SJSA1 (cell line): ENCODE results near the gene CYRIA. TPM values are rescaled to one million over a fixed set of nuclear protein-coding genes. Genes with fewer than 3 reads are reported as not detected.

Source experiments
- DNase-seq, 2 experiments: peaks; one replicate each; pipeline ENCODE4 v3.0.0-alpha.2; 2015 to 2020; ENCODE audit warnings: low spot score in 2 of 2, low read depth in 1 of 2
- H3K27ac ChIP-seq: fragments of 250-450 bp; sonication (Bioruptor Pico); 2 replicates; pipeline ENCODE4 v1.5.1; 2020; ENCODE audit warnings: mild to moderate bottlenecking, moderate library complexity
- H3K27me3 ChIP-seq: fragments of 250-450 bp; sonication (Bioruptor Pico); replicated peaks from 2 replicates; pipeline ENCODE4 v1.5.1; 2020; ENCODE audit warnings: mild to moderate bottlenecking, moderate library complexity
- H3K36me3 ChIP-seq: fragments of 250-450 bp; sonication (Bioruptor Pico); 2 replicates; pipeline ENCODE4 v1.5.1; 2020; ENCODE audit warnings: mild to moderate bottlenecking
- H3K4me1 ChIP-seq: fragments of 250-450 bp; sonication (Bioruptor Pico); replicated peaks from 2 replicates; pipeline ENCODE4 v1.6.1; 2021; ENCODE audit warnings: mild to moderate bottlenecking
- H3K4me3 ChIP-seq: fragments of 250-450 bp; sonication (Bioruptor Pico); 2 replicates; pipeline ENCODE4 v1.5.1; 2020; ENCODE audit warnings: mild to moderate bottlenecking
- H3K9me3 ChIP-seq: fragments of 250-450 bp; sonication (Bioruptor Pico); replicated peaks from 2 replicates; pipeline ENCODE4 v1.5.1; 2020; ENCODE audit warnings: mild to moderate bottlenecking
- total RNA-seq: library from RNA; depleted of rRNA; stranded (reverse); fragments of >200 nt; shearing (Covaris generic); gene quantifications from 2 replicates; pipeline ENCODE4 v1.2.3, GENCODE V29; 2014

CYRIA gene
- total RNA-seq, 1 experiment from 2014 or later = 1.00 TPM

DNA sequence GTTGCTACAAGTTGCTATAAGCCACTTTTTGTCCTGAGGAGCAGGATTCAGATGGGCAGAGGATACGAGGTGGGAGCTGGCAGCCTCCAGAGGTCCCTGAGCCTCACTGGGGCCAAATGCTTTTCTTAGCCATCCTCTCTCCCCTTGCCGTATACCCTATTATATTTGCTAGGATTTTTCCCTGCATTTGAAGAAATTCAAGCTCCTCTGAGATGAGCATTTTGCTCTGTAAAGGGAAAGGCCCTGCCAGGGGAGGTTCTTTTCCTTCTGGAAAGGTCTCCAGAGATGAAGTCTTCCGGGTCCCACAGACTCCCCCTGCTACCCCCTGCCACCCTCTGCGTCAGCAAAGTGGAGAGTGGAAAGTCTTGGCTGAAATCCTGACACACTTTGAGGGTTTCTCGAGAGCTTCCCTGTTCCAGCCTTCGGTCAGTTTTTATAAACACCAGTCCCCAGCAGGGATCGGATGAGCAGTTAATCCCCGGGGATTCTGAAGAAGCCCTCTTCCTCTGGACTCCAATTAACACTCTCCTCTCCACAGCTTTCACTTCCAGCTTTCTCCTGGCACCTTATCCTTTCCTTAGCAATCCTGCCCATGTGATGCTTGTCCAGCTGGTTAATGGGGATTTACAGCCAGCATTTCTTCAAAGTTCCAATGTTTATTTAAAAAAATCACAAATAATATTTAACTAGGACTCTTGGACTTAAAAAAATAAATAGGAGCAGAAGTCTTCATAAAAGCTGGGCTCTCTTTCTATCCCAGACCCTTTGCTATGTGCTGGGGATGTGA lies 13.1 kb downstream of the CYRIA start:
- Histone ChIP-seq H3K36me3 (no peaks in the 10 kb centered on the region), H3K4me3 (no peak overlapping the region), H3K9me3 (no peaks in the 10 kb centered on the region), H3K27me3 (no peaks in the 10 kb centered on the region; the same call in 1 of the 2 replicates), H3K4me1 (peaks cover 37% of the 10 kb centered on the region), H3K27ac (no peak overlapping the region)
- DNase-seq = peak in 1 of 2 experiments; percentile 24

DNA sequence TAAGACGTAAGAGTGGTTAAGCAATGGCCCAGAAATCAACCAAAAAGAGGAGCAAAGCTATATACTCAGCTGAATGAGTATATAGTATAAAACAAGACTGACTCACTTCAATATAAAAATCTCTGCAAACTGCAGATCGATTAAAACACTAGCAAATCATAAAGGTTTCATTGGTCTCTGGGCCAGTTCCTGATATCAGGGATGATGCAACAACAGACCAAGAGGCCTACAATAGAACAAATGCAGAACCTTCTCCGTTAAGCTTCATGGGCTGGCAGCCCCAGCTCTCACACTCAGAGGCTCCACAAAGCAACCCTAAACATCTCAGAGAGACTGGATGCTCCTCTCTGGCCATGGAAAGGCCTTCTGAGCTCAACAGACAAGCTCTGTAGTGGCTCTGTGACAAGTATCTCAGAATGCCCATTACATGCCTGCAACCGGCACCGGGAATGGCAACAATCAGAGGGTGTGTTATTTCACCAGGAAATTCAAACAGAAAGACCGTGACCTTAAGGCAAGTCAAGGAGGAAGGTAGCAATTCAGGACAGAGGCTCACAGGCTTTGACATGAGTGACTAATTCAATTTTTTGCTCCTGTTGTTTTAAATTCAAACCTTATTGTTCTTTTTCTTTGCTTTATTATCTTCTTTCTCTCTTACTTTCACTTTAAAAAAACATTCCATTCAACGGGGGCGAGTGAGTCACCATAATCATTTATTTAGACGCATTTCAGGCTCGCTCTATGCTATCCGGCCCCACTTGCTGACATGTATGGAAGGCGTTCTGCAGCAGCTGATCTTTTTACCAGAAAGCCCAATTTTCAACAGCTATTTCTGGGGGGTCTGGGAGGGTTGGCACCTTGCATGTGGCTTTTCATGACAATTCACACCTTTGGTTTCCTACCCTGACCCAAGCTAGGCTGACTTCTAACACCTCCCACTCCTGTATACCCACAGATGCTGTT lies 15.1 kb downstream of the CYRIA start:
- Histone ChIP-seq H3K27me3 (no peaks in the 10 kb centered on the region), H3K4me3 (peak overlapping the region; percentile 22), H3K27ac (peak overlapping the region; percentile 69), H3K36me3 (no peaks in the 10 kb centered on the region), H3K9me3 (no peaks in the 10 kb centered on the region), H3K4me1 (peaks cover 37% of the 10 kb centered on the region)
- peak; percentile 59 to 88 for DNase-seq

DNA sequence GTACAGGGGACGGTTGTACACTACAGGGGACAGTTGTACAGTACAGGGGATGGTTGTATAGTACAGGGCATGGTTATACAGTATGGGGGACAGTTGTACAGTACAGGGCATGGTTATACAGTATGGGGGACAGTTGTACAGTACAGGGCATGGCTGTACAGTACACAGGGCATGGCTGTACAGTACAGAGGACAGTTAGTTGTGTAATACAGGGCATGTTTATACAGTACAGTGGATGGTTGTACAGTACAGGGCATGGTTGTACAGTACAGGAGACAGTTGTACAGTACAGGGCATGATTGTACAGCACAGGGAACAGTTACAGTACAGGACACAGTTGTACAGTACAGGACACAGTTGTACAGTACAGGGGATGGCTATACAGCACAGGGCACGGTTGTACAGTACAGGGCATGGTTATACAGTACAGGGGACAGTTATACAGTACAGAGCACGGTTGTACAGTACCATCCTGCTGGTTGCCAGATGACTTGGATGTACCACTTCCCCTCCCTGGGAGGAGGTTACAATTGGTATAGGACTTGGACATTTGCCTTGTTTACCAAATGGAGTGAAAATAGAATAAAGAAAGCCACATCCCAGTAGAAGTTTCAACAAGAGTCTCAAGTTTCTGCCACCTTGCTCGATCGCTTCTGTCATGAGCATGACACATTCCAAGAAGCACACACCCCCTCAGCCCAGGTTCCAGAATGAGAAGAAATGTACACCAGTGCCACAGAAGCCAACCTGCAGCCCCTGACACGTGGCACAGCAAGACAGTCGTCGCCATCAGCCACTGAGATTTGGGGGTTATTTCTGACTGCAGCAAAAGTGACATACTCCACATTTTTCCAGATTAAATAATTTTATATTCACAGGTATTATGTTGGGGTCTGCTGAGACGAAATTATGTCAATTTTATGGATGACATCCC lies 16.0 kb downstream of the CYRIA start:
- no peak overlapping the region for H3K27ac ChIP-seq
- DNase-seq = peak in 1 of 2 experiments; percentile 38
- H3K4me3 ChIP-seq = no peak overlapping the region
- no peaks in the 10 kb centered on the region for H3K9me3 ChIP-seq
- H3K36me3 ChIP-seq = no peaks in the 10 kb centered on the region
- no peaks in the 10 kb centered on the region for H3K27me3 ChIP-seq
- peaks cover 37% of the 10 kb centered on the region for H3K4me1 ChIP-seq

DNA sequence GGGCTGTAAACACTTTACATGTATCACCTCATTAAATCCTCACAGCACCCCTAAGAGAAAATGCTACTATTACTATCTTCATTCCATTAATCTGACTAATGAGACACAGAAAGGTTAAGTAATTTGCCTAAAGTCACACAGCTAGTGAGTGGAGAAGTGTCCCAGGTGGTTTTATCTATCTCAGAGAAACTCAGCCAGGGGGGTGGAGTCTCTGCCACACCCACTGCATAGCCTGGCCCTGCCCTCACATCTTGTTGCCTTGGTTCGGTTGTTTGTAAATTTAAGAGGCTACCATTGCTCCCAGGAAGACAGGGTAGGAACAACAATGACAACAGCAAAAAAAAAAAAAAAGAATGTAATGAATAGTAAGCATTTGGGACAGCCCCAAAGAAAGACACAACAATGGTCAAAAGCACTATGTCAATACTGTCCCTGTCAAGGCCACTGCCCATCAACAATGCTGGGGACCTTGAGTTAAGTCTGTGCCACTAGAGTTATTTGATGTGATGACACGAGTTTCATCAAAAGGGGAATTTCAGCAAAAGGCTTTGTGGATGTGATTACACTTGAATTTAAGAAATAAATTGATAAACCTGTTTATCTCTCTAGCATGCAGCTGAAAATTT lies 17.5 kb downstream of the CYRIA start:
- Histone ChIP-seq H3K27me3 (no peaks in the 10 kb centered on the region), H3K36me3 (no peaks in the 10 kb centered on the region), H3K9me3 (no peaks in the 10 kb centered on the region), H3K4me1 (peaks cover 36% of the 10 kb centered on the region), H3K27ac (no peak overlapping the region), H3K4me3 (no peak overlapping the region)
- DNase-seq = no peak

DNA sequence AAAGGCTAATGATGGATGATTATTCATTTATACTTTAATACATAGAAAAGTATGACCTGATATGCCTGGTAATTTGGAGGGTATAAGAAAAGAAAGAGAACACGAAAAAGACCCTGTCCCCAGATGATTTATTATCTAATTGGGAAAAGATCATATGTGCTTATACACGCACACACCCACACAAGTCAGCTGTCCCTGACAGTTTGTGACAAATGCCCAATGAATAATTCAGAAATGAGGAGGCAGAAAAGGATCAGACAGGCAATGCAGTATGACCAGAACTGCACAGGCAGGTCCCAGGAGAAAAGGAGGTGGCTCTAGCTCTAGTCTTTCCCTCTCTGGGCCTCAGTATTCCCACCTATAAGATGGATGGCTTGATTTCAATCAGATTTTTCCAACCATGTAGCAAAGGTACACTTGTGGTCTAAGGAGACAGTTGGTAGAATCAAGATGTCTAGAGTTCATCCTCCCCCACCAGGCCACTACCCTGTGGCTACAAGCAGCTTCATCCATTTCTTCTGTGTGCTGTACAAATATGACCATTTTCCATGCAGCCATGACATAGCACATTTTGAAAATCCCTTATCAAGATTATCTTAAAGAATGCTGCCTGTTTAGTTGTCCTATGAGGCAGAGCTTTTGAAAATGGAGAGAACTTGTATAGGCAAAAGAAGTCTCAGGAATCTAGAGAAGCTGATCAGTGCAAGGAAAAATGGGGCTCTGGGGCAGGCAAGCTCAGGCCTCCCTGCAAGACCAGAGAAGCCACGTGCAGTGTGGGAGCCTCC lies 19.7 kb downstream of the CYRIA start:
- H3K9me3 ChIP-seq = no peaks in the 10 kb centered on the region
- H3K27ac ChIP-seq = no peak overlapping the region
- no peak overlapping the region for H3K4me3 ChIP-seq
- peaks cover 15% of the 10 kb centered on the region for H3K4me1 ChIP-seq
- DNase-seq = no peak
- no peaks in the 10 kb centered on the region for H3K27me3 ChIP-seq
- H3K36me3 ChIP-seq = no peaks in the 10 kb centered on the region

DNA sequence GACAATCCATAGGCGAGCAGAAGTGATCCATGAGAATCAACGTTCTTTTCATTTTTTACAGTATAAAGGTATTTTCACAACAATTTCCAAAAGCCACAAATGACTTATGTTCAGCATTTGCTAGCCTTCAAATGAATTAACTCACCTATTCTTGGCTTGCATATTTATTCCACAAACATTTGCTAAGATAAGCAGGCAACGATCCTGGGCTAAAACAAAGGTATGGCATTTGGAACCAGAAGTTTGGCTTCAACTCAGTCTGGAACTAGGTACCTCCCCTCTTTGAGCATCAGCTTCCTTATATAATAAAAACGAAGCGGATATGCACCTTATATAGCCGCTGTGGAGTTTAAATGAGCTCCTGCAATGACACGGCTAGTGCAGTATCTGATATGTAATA lies 20.5 kb downstream of the CYRIA start:
- Histone ChIP-seq H3K9me3 (no peaks in the 10 kb centered on the region), H3K27me3 (no peaks in the 10 kb centered on the region), H3K36me3 (no peaks in the 10 kb centered on the region), H3K27ac (no peak overlapping the region), H3K4me3 (no peak overlapping the region), H3K4me1 (peaks cover 8% of the 10 kb centered on the region)
- DNase-seq = no peak

DNA sequence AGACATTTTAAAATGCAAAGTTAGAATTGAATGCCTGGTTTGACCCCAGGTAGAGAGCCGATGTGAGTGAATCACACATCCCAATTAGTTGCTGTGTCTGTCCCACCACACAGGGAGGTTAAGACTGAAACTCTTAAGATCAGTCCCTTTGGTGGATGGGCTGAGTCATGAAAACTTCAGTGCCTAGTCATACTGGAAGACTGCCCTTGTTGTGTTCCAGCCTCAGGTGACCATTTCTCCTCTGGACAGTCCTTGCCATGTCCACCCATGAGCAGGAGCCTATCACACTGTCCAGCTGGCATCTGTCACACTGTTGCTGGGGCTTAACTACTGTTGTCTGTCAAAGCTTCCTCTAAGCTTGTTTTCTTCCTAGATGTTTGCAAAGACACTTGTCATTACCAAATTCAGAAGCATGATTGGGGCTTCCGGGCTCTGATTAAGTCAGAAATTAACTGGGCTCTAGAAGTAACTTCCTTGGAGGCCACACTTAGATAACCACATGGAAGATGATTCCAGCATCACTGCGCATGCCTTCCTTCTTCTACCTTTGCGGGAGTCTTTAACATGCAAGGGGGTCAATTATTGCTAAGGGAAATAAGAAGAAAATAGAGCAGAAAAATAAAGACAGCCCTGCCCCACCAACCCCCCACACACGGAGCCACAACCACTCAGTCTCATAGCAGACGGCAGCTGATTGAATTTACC lies 21.3 kb downstream of the CYRIA start:
- no peak overlapping the region for H3K27ac ChIP-seq
- H3K4me3 ChIP-seq = no peak overlapping the region

DNA sequence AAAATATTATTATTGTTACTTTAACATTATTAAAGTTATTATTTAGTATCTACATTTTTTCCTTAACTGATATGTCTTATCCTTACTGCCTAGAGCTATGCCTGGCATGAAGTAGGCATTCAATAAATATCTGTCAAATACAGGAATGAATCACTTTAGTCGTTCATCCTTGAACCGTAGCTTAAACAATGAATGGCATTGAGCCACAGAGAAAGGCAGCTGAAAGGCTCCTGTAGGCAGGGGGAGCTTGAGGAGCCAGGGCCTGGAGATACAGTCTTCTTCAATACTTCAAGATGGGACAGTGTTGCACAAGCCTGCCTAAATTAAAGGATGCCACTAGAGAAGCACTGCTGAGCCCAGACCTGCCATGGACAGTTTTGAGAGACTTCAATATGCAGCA lies 22.5 kb downstream of the CYRIA start:
- no peaks in the 10 kb centered on the region for H3K27me3 ChIP-seq
- no peaks in the 10 kb centered on the region for H3K4me1 ChIP-seq
- H3K4me3 ChIP-seq = no peak overlapping the region
- H3K36me3 ChIP-seq = no peaks in the 10 kb centered on the region
- H3K9me3 ChIP-seq = no peaks in the 10 kb centered on the region
- DNase-seq = peak in 1 of 2 experiments; percentile 15
- H3K27ac ChIP-seq = no peak overlapping the region

More for the DNA sequence above, 21.3 kb downstream of the CYRIA start:
- peaks cover 1% of the 10 kb centered on the region for H3K4me1 ChIP-seq
- no peak for DNase-seq
- H3K27me3 ChIP-seq = no peaks in the 10 kb centered on the region
- H3K36me3 ChIP-seq = no peaks in the 10 kb centered on the region
- H3K9me3 ChIP-seq = no peaks in the 10 kb centered on the region

DNA sequence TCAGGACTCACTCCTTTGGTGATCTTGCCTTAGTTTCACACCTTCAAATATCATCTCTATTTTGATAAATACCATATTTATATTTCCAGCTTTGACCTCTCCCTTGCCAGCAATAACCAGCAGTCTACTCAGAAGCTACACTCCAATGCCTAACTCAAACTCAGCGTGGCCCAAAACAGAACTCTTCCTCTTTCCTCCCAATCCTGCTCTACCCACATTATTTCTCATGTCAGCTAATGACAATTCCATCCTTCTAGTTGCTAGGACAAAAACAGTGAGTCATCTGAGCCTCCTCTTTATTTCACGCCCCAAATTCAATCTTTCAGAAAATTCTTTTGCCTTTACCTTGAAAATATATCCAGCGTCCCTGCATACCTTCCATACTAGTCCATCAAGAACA lies 23.5 kb downstream of the CYRIA start:
- no peak overlapping the region for H3K27ac ChIP-seq
- H3K9me3 ChIP-seq = no peaks in the 10 kb centered on the region
- DNase-seq = no peak
- H3K4me1 ChIP-seq = no peaks in the 10 kb centered on the region; the same call in 1 of the 2 replicates
- no peak overlapping the region for H3K4me3 ChIP-seq
- no peaks in the 10 kb centered on the region for H3K27me3 ChIP-seq
- no peaks in the 10 kb centered on the region for H3K36me3 ChIP-seq

DNA sequence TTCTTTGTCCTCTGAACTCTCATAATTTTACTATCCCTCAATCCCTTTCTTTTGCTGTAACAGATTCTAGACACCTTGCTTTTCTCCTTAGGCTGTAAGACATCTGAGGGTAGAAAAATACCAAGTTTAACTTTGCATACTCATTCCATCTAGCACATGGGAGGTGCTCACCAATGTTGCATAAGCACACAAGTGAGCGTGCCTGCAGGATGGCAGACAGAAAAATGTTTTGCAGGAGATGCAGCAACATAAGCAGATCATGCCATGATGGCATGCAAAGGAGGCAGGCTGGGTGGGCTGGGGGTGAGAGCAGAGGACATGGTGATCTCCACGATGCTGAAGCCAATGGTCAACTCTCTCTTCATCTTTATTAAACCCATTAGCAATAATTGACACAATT lies 24.1 kb downstream of the CYRIA start:
- DNase-seq = no peak
- no peak overlapping the region for H3K27ac ChIP-seq
- H3K4me3 ChIP-seq = no peak overlapping the region
- H3K4me1 ChIP-seq = peaks cover 5% of the 10 kb centered on the region; the same call in 1 of the 2 replicates
- H3K36me3 ChIP-seq = no peaks in the 10 kb centered on the region
- no peaks in the 10 kb centered on the region for H3K27me3 ChIP-seq
- H3K9me3 ChIP-seq = no peaks in the 10 kb centered on the region

DNA sequence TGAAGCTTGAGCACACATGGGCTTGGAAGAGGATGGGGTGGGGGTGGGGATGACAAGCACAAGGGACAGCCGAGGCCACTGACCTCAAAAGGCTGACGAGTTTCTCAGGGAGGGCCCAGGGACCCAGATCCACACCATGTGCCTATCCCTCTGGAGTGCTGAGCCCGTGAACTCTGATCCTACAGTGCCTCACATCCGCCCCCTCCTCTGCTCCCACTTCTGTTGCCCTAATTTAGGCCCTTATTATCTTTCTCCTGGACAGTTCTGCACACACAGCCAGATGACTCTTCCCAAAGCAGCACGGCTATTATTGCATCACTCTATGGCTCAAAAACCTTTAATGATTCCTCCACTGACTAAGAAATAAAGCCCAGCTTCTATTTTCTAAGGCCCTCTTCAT lies 24.8 kb downstream of the CYRIA start:
- Histone ChIP-seq H3K36me3 (no peaks in the 10 kb centered on the region), H3K4me1 (peaks cover 12% of the 10 kb centered on the region), H3K27ac (no peak overlapping the region), H3K9me3 (no peaks in the 10 kb centered on the region), H3K27me3 (no peaks in the 10 kb centered on the region), H3K4me3 (no peak overlapping the region)
- DNase-seq = no peak
